ENCODE measurements around the gene CIDEA.
"Not testable (repeated sequence)": the region's sequence is repeated elsewhere in the genome, so short reads cannot be mapped to it uniquely, and the experiment has no call there.

The CIDEA gene, protein sequence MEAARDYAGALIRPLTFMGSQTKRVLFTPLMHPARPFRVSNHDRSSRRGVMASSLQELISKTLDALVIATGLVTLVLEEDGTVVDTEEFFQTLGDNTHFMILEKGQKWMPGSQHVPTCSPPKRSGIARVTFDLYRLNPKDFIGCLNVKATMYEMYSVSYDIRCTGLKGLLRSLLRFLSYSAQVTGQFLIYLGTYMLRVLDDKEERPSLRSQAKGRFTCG

DNA sequence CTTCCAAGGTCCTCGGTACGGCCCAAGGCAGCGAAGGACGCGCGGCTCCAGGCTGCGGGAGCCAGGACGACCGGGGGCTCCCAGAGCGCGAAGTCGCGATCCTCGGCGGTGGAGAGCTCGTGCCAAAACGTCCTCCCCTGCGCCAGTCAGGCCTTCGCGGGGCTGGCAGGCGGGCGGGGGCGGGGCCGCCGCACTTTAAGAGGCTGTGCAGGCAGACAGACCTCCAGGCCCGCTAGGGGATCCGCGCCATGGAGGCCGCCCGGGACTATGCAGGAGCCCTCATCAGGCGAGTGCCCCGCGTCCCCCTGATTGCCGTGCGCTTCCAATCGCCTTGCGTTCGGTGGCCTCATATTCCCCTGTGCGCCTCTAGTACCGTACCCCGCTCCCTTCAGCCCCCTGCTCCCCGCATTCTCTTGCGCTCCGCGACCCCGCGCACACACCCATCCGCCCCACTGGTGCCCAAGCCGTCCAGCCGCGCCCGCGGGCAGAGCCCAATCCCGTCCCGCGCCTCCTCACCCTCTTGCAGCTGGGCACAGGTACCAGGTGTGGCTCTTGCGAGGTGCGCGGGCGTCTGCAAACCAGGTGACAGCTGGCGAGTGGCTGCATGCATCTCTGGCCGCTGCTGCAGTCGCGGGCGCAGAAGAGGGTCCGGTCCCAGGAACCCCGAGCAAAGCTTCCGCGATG is at the start of gene CIDEA:
Gene CIDEA, plus strand, starts transcription at position 226 of the 684 bp plus-strand sequence. Its CDS starts 23 bp downstream, at position 249.
- peak; percentile 1 for DNase-seq

DNA sequence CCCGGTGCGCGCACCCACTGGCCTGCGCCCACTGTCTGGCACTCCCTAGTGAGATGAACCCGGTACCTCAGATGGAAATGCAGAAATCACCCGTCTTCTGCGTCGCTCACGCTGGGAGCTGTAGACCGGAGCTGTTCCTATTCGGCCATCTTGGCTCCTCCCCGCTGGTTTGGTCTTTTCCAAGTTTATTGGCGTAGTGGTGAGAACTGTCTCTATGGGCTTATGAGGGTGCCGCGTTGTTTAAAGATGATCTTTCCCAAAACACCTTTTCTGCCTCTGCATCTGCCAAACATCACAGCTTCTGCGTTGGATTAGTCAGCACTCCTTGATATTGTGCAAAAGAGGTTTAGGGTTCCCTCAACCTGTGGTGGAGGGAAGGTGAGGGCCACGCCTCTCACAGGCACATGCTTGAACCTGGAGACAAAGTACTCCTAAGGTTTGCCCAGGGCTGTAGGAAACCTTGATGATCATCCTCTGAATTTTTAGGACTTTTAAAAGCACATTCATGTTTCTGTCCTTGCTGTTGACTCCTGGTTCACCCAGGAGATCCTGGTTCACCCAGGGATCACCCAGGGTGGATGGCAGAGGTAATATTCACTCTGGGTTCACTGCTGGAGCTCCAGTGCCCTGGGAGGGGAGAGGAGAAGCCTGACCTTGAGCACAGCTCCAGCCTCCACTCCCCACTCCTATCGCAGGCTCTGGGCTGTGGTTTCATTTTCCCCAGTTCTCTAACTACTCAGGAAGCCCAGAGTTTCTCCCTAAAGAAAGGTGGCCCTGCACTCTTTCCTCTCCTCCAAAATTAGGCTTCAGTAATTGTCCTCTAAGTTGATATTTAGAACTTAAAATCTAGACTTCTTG is 45.6 kb upstream of the CIDEA start:
- not testable (repeated sequence) for DNase-seq

DNA sequence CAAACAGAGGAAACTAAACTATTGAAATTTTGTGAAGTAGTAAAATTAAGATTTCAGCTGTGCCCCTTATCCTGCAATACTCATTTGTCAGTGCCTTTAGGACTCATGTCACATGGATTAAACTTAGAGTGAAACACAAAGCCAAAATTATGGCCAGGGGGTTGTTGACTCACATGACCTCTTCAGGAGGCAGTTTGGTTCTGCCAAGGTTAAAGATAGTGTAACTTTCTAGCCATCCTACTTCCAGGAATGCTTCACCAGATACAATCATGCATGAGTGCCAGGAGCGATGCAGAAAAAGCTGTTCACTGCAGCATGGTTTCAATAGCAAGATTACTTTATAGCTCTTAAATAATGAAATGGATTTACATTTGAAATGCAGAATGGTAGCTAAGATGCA is 41.9 kb upstream of the CIDEA start:
- DNase-seq, result not testable (repeated sequence)

DNA sequence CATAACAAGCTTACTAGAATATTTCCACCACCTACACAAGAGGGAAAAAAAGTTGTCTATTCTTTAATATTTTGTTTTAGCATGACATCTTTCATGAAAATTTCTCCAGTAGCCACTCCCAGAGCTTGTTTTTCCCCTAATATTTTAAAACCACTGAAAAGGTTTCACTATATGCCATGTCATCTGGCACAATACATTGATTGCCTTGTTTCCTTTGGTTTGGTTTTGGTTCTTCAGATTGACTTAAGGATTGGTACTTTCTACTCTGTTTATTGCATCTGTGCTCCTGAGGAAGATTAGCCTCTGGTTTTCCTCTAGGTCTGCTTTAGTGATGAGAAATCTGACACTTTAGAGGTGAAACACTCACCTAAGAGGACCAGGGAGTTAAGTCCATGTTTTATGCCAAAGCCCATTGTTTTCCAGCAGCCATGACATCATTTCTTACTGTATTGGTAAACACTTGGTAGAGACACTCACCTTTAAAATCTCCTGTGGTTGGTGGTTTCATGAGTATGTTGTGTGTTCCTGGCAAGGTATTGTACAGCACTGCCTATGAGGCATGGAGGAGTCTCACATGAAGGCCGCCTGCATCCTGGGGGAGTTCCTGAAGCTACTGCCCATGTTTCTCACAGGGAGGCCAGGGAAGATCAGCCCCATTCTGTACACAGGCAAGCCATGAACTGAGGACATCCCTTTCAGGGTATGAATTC is 39.7 kb upstream of the CIDEA start:
- peak; percentile 68 for DNase-seq

DNA sequence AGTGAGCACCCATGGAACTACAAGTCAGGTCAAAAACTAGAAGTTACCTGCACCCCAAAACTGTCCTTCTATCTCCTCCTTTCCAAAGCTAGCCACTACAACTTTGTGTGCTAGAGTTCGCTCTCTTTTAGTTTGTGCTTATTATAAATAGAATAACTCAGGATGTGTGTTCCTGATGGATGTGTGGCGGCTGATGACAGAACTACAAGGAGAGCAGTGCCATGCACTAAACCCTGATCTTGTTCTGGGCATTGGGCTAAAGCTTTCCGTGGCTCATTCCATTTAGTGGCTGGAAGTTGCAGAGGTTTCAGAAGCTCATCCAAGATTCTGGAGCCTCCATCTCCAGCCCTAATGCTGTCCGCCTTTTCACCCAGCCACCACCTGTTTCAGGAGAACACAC is 37.7 kb upstream of the CIDEA start:
- not testable (repeated sequence) for DNase-seq

DNA sequence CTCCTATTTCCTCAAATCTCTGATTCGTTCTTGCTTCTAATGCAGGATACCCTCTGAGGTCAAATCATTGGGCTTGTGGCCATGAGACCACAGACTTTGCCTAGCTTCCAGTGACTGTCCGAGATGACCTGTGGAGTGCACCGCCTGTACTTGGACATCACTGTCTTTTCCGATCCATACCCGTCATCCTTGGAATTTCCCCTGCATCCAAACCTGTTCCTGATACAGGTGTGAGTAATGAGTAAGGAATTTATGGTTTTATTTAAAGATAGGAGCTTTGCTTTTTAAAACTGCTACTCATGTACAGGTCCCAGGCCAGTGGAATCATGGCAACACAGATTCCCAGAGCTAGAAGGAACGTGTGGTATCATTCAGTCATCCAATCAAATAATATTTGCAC is 35.6 kb upstream of the CIDEA start:
- DNase-seq, result not testable (repeated sequence)

DNA sequence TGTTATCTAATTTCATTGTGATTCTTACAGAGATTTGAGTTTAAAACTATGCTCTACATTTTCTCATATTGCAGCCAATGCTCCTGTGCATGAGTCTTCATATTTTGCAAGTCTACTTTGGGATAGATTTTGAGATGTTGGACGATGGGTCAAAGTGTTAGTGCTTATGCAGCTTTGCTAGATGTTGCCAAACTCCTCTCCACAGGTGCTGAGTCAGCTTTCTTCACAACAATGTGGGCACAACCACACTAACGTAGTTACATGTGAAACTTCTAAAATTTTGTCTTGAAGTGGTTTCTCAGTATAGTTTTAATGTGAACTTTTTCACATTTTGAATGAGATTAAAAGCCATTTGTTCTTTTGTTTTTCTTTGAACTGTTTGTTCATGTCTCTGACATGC is 32.1 kb upstream of the CIDEA start:
- not testable (repeated sequence) for DNase-seq

DNA sequence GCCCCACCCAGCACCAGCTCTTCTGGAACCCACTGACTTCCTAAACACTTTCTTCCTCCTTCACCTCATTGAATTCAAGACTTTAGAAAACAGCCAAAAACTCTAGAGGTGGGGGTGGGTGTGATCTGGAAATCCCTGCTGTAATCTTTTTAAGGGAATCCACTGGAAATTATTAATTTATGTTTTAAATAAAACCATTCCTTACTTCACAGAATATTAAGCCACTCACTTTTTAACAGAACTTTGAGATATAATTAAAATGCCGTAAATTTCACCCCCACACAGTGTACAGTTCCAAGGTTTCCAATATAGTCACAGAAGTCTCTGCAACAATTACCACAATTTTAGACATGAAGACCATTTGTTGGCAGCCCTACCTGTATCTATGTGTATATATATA is 30.8 kb upstream of the CIDEA start:
- not testable (repeated sequence) for DNase-seq

DNA sequence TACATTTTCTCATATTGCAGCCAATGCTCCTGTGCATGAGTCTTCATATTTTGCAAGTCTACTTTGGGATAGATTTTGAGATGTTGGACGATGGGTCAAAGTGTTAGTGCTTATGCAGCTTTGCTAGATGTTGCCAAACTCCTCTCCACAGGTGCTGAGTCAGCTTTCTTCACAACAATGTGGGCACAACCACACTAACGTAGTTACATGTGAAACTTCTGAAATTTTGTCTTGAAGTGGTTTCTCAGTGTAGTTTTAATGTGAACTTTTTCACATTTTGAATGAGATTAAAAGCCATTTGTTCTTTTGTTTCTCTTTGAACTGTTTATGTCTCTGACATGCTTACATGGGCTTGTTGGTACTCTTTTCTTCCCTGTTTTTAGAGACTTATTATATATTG is 27.4 kb upstream of the CIDEA start:
- DNase-seq, result not testable (repeated sequence)

DNA sequence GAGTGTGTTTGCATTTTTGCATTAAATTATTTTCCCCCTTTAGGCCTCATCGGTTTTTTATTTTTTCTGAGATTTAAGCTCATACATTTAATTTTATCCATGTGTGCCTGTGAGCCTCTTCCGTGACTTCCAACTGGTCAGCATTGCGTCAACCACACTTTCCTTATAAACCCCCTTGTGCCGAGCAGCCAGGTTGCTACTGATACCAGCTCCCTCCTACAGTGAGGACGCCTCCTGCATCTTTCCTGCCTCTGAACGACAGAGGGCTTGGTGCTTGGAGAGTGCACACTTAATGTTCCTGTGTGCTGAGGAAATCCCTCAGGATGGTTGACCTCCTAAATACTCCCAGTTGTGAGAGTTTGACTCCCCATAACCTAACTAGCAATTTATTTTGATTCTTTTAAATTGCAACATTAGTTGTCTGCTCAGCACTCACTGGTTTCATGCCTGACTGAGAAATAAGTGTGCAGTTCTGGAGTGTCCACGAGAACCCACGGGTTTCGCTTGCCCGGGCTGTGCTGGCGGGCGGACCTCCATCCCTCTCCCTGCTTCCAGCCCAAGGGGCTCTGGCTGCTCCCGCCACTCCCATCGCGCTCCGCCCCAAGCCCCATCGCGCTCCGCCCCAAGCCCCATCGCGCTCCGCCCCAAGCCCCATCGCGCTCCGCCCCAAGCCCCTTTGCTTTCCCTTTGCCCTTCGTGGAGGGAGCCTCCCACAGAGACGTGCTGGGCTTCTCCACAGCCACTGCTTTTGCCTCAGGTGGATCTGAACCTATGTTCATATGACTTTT is 26.6 kb upstream of the CIDEA start:
- not testable (repeated sequence) for DNase-seq

DNA sequence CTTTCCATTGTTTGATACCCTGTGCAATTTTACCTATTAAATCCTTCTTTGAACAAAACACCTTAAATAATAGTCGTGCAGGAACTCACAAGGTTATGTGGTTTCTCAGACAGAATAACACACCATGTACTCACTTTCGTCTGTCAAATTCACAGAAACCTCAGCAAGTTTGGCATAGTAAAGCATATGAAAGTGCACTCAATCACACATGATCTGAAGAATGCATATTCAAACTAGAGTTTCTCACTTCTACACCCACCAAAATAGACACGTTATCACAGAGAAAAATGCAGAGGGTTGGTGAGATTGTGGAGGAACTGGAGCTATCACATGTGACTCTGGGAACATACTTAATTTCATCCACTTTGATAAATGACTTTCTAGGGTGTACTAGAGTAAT is 25.9 kb upstream of the CIDEA start:
- DNase-seq, result not testable (repeated sequence)

DNA sequence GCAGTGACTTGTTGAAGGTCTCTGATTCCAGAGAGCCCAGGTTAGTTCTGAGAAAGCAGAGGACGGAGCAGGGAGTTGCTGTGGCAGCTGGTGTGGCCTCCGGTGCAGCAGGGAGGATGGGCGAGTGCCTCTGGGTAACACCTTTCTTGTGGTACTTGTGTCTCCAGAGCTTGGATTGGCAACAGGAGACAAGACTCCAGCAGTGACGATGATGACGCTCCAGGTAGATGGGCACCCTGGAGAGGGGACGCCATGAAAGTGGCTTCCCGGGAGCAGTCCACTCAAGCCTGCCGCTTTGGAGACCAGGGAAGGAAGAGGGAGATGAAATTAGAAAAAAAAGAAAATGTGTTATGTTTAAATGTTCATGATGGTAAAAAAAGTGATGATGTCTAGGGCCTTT is 23.6 kb upstream of the CIDEA start:
- DNase-seq, result not testable (repeated sequence)

DNA sequence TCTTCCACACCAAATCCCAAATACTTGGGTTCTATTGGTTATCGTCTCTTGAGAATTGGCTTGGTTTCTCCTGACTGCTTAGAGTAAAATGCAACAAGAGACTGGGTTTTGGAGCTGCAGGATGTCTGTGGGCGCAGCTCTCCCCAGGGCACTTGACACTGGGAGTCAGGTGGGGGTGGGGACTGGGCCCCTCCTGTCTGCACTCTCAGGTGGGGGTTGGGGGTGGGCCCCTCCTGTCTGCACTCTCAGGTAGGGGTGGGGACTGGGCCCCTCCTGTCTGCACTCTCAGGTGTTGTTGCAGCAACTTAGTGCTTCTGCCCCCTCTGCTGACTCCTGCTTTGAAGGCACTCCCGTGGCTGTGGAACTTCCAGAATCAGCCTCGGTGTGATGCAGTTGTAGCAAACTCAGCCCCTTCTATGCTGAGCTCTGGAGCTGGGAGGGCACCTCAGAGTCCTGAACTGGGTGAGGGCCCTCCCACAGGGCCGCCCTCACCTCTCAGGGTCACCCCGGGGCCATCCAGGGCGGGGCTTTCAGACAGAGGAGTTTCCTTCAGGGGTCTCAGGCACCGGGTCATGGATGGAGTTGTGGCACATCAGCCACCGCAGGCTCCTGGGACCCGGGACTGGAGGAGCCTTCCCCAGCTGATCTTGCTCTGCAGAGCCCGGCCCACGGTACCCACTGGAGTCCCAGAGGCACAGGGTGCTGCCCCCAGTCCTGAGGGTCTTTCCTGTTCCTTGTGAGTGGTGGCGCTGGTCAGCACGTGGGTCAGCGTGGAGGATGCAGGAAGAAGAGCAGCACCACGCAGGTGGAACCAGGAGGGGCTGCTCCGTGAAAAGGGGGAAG is 22.9 kb upstream of the CIDEA start:
- DNase-seq, result no peak

DNA sequence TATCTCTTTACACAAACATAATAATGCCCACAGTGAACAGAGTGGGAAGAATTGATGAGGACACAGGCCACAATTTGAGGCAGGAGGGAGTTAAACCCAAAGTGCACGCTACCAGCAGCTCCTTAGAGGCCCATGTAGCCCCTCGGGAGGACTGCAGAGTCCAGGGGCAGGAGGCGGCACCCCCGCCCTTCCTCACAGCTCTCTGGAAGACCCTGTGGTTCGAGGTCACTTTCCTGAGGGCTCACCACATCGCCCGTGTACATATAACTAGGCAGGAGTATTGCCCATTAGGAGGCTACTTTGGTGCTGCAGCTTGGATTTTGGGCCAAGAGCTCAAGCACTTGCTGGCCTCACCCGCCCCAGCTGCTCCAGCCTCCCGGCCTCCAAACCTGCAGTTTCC is 22.2 kb upstream of the CIDEA start:
- no peak for DNase-seq

DNA sequence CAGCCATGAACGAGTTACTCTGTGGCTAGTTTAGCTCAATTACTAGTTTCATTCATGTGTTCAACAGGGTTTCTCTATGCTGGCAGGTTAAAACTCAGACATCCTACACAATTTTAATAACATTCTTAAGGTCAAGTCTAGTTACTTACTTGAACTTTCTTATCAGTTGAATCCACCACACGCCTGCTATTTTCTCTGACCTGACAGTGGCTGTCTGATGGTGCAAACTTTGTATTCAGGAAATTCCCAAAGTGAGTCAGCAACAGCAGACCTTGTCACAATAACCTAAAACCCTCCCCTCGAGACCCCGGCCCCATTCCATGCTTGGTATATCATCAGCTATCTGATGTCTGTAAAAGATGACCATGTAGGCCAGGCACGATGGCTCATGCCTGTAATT is 20.8 kb upstream of the CIDEA start:
- DNase-seq, result no peak

DNA sequence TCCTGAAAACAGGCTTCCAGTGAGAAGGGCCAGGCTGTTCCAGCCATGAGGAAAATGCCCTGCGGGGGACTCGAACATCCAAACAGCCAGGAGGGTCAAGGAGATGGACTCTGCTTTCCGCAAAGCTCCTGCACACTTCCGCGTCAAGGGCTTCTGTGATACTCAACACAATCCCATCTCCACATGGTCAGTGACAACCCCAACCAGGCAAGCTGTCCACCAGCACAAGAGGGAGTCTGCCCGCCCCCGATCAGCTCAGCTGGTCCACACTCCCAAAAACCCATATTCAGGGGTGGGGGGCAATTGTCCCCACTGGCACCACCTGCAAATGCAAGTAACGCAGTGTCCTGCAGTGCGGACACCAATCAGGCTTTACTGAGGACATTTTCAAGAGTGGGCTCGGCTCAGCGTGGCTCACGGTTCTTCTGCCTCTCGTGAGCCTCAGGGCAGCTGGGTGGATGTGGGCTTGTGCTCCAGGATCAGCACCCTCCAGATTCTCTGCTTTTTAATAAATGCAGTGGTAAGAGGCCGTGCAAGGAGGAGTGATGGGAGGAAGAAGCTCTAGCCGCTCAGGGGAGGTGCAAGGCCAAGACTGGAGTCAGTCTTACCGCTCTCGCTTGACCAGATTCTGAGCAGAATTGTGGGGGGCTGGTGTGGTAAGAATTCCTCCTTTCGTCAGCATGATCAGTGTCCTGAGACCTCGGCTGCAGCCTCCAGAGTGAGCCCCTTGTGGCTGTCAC is 19.5 kb upstream of the CIDEA start:
- no peak for DNase-seq

DNA sequence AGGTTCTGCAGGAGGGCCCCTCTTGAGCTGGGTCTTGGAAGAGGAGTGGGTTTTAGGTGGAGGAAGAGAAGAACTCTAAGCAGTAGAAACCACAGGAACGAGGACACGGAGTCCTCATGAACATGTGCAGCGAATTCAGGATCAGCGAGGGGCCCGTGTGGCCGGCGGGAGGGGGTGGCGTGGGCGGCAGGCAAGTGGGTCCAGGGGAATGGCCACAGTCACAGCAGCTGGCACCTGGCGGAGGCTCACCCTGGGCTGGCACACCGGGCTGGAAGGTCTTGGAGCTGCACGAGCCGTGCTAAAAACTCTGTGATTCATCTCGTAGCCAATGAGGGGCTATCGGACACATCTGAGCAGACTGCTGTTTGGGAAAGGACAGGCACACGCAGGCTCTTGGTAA is 18.0 kb upstream of the CIDEA start:
- DNase-seq, result no peak

DNA sequence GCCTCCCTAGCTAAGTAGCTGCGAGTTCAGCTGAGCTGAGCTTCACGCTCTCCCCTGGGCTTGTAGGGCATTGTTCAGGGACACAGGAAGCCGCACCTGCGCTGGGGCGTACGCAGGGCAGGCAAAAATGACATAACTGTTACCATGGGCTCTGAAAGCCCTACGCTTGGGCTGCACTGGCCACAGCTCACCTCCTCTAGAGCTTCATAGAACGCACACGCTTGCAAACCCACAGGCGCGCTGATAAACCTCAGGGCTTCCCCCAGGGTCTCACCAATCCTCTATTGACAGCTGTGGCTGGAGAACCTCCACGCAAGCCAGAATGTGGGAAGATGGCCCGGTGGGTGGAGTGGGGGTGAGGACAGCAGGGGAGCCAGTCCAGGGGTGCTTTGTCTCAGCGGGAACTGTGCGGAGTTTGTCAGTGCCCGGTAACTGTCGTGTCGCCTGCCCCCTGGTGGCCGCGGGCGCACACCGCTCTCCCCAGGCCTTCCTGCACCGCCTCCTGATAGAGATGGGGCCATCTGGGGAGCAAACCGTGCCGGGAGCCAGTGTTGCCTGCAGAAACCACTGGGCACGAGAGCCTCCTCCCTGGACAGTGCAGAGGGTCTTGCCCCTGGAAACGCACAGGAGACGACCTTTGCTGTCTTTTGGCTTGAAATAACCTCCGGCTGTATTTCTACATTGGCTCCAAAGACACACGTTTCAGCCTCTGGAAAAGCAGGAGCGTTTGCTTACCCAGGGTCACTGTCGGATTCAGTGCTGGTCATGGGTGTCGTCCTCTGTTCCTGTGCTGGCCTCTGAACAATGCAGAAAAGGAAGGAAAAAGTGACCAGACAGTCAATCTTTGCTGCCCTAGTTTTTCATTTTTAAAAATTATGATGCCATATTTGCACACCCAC is 17.0 kb upstream of the CIDEA start:
- DNase-seq, result peak; percentile 19

DNA sequence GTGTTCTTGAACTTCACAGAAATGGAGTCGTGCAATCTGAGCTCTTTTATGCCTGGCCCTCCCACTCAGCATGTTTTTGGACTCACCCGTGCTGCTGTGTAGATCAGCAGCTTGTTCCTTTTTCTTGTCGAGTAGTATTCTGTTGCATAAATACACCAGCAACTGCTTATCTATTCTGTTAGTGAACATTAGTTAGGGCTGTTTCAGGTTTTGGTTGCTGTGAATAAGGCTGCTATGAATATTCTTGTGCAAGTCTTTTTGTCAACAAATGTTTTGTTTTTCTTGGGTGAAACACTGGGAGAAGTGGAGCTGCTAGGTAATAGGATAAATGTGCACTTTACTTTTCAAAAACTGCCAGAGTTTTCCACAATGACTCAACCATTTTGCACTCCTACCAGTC is 15.3 kb upstream of the CIDEA start:
- no peak for DNase-seq
